HL-60/S4 treated with phorbol 12-myristate 13-acetate at 8.2 ng/mL for 4 days and 3 days (cell line): ENCODE results near the gene BPIFB3.

Experiments used
- in situ Hi-C: fragments of 300-500 bp; cut with MboI; formaldehyde crosslinking; loops from 2 replicates; pipeline ENCODE4 v1.15.0; 2022; ENCODE audit warnings: low sequenced_read_pairs

Gene BPIFB3

GRCh38 chr20:33061658-33062028 is 7.9 kb downstream of the BPIFB3 start:
- in situ Hi-C loops, result no loop called here

- in situ Hi-C loops, result no loop called here
Measured at GRCh38 chr20:33062105-33062824, 8.6 kb downstream of the BPIFB3 start.

GRCh38 chr20:33062825-33063149 is 9.1 kb downstream of the BPIFB3 start:
- in situ Hi-C loops, result no loop called here

GRCh38 chr20:33063271-33063670 is 9.6 kb downstream of the BPIFB3 start:
- in situ Hi-C loops, result no loop called here

- in situ Hi-C loops, result no loop called here
Measured at GRCh38 chr20:33064572-33065287, 11.0 kb downstream of the BPIFB3 start.

- in situ Hi-C loops, result no loop called here
Measured at GRCh38 chr20:33065785-33066184, 12.1 kb downstream of the BPIFB3 start.

GRCh38 chr20:33067806-33068205 is 14.1 kb downstream of the BPIFB3 start:
- in situ Hi-C loops, result no loop called here

- in situ Hi-C loops, result no loop called here
Measured at GRCh38 chr20:33068251-33068939, 14.7 kb downstream of the BPIFB3 start.

- in situ Hi-C loops, result no loop called here
Measured at GRCh38 chr20:33069673-33070072, 16.0 kb downstream of the BPIFB3 start.

- in situ Hi-C loops, result no loop called here
Measured at GRCh38 chr20:33070111-33071053, 16.7 kb downstream of the BPIFB3 start.

- in situ Hi-C loops, result no loop called here
Measured at GRCh38 chr20:33071198-33071597, 17.5 kb downstream of the BPIFB3 start.

- in situ Hi-C loops, result no loop called here
Measured at GRCh38 chr20:33072362-33072761, 18.7 kb downstream of the BPIFB3 start.

GRCh38 chr20:33072813-33073212 is 19.1 kb downstream of the BPIFB3 start:
- in situ Hi-C loops, result no loop called here

- in situ Hi-C loops, result no loop called here
Measured at GRCh38 chr20:33074675-33075074, 21.0 kb downstream of the BPIFB3 start.

GRCh38 chr20:33075281-33075680 is 21.6 kb downstream of the BPIFB3 start:
- in situ Hi-C loops, result no loop called here

GRCh38 chr20:33076662-33077372 is 23.1 kb downstream of the BPIFB3 start:
- in situ Hi-C loops, result no loop called here

- in situ Hi-C loops, result no loop called here
Measured at GRCh38 chr20:33079259-33079658, 25.6 kb downstream of the BPIFB3 start, which contains the start of gene BPIFB4. BPIFB4 (plus strand) TSS chr20:33079643; CDS start chr20:33081527, 1,884 bp downstream.

- in situ Hi-C loops, result no loop called here
Measured at GRCh38 chr20:33081411-33082154, 27.9 kb downstream of the BPIFB3 start.

GRCh38 chr20:33082546-33082945 is 28.8 kb downstream of the BPIFB3 start:
- in situ Hi-C loops, result no loop called here
